A549 (cell line): Measurements from ENCODE around the gene CPNE1. TPM values are rescaled to one million over a fixed set of nuclear protein-coding genes. Genes with fewer than 3 reads are reported as not detected.

Source experiments
- ATAC-seq, 2 experiments: fragments of 200-7000 bp in 1 of 2; fragments of >200 bp in 1 of 2; cut with Nextera tagmentation in 1 of 2; cut with Tn5 transposase in 1 of 2; 3 replicates each; pipeline versions ENCODE4 v1.8.0 to v1.9.1; 2018 to 2020; ENCODE audit warnings: mild to moderate bottlenecking in 1 of 2, moderate library complexity in 1 of 2
- CTCF ChIA-PET: fragments of 300-600 bp; sonication (Branson Sonifier 250); formaldehyde crosslinking; extraction: SDS; loops from one replicate; lab custom pipeline; 2021; ENCODE audit warnings: antibody characterized with exemption, inconsistent platforms; lab: Yijun Ruan, JAX
- POLR2A ChIA-PET: fragments of 350-600 bp; formaldehyde crosslinking; extraction: SDS; loops from one replicate; lab custom pipeline; 2021; ENCODE audit warnings: antibody characterized with exemption, inconsistent platforms; lab: Yijun Ruan, JAX
- DNase-seq, 2 experiments: peaks; one replicate each; pipeline versions ENCODE4 v3.0.0 to v3.0.0-alpha.2; 2011 to 2016; ENCODE audit warnings: low read depth in 1 of 2, low spot score in 1 of 2
- FAIRE-seq: peaks from 2 replicates; lab custom pipeline; 2011; peaks lifted over from hg19 to GRCh38; lab: Jason Lieb, UNC
- H3K27ac ChIP-seq, 2 experiments: fragments of >200 bp; sonication (Bioruptor Twin); formaldehyde crosslinking; 3 replicates each; pipeline ENCODE4 v1.5.1; 2016 to 2017
- H3K4me1 ChIP-seq: fragments of >200 bp; sonication (Bioruptor Twin); formaldehyde crosslinking; 3 replicates; pipeline ENCODE4 v1.6.1; 2016
- H3K4me2 ChIP-seq: fragments of >200 bp; sonication (Bioruptor Twin); formaldehyde crosslinking; 3 replicates; pipeline ENCODE4 v1.6.1; 2016
- H3K4me3 ChIP-seq: fragments of >200 bp; sonication (Bioruptor Twin); formaldehyde crosslinking; 3 replicates; pipeline ENCODE4 v1.5.1; 2016
- H3K9me3 ChIP-seq: fragments of >200 bp; sonication (Bioruptor Twin); formaldehyde crosslinking; 3 replicates; pipeline ENCODE4 v1.6.1; 2016
- BHLHE40 ChIP-seq: IDR thresholded peaks from 2 replicates; pipeline ENCODE4 v1.6.1; 2012; ENCODE audit warnings: low read depth, low read length, inconsistent platforms
- CBX2 ChIP-seq: fragments of 200-600 bp; sonication (generic); IDR thresholded peaks from 2 replicates; pipeline ENCODE4 v1.6.1; 2016; ENCODE audit warnings: low read depth, mild to moderate bottlenecking, borderline replicate concordance
- CHD2 ChIP-seq: fragments of 150-350 bp; IDR thresholded peaks from 2 replicates; pipeline ENCODE4 v1.6.1; 2014; ENCODE audit warnings: low read length; ENCODE audit not compliant: partially characterized antibody
- EP300 ChIP-seq, 2 experiments: fragments of >200 bp; sonication (Bioruptor Twin); formaldehyde crosslinking; IDR thresholded peaks; 2 replicates in 1 of 2; 3 replicates in 1 of 2; pipeline ENCODE4 v1.6.1; 2016 to 2017
- ESRRA ChIP-seq: fragments of 150-350 bp; IDR thresholded peaks from 2 replicates; pipeline ENCODE4 v1.6.1; 2014; ENCODE audit warnings: mild to moderate bottlenecking, low read length, borderline replicate concordance
- FOSB ChIP-seq: fragments of 250-450 bp; sonication (Bioruptor Pico); IDR thresholded peaks from 2 replicates; pipeline ENCODE4 v1.5.0; 2020; ENCODE audit warnings: mild to moderate bottlenecking, moderate library complexity
- HDAC2 ChIP-seq: fragments of 200-600 bp; sonication (generic); IDR thresholded peaks from 2 replicates; pipeline ENCODE4 v1.6.1; 2016
- HEYL ChIP-seq: fragments of 250-450 bp; sonication (Bioruptor Pico); IDR thresholded peaks from 2 replicates; pipeline ENCODE4 v1.8.0; 2021; ENCODE audit warnings: mild to moderate bottlenecking, moderate library complexity
- HOXB13 ChIP-seq: fragments of 250-450 bp; sonication (Bioruptor Pico); IDR thresholded peaks from 2 replicates; pipeline ENCODE4 v1.5.0; 2020; ENCODE audit warnings: low read depth, mild to moderate bottlenecking, moderate library complexity
- JUN ChIP-seq, 2 experiments: fragments of >200 bp; sonication (Bioruptor Twin); formaldehyde crosslinking; IDR thresholded peaks; 2 replicates in 1 of 2; 3 replicates in 1 of 2; pipeline ENCODE4 v1.6.1; 2016 to 2017
- NFE2L2 ChIP-seq: fragments of 150-350 bp; conservative IDR thresholded peaks from 2 replicates; pipeline ENCODE4 v1.6.1; 2014; ENCODE audit warnings: low read length
- NPAS2 ChIP-seq: fragments of 250-450 bp; sonication (Bioruptor Pico); IDR thresholded peaks from 2 replicates; pipeline ENCODE4 v1.8.0; 2022; ENCODE audit warnings: mild to moderate bottlenecking, moderate library complexity, borderline replicate concordance
- NR3C1 ChIP-seq: fragments of >200 bp; sonication (Bioruptor Twin); formaldehyde crosslinking; IDR thresholded peaks from 3 replicates; pipeline ENCODE4 v1.6.1; 2017
- PHF8 ChIP-seq: fragments of 200-600 bp; sonication (generic); IDR thresholded peaks from 2 replicates; pipeline ENCODE4 v1.6.1; 2016; ENCODE audit warnings: low read depth, mild to moderate bottlenecking, antibody characterized with exemption, moderate library complexity, borderline replicate concordance
- POLR2A ChIP-seq: IDR thresholded peaks from 2 replicates; pipeline ENCODE4 v1.6.1; 2012; ENCODE audit warnings: mild to moderate bottlenecking, low read length
- RAD21 ChIP-seq, 2 experiments: fragments of >200 bp in 1 of 2; sonication (Bioruptor Twin) in 1 of 2; formaldehyde crosslinking in 1 of 2; IDR thresholded peaks in 1 of 2; conservative IDR thresholded peaks in 1 of 2; 2 replicates in 1 of 2; 3 replicates in 1 of 2; pipeline ENCODE4 v1.6.1; 2012 to 2018; ENCODE audit warnings: inconsistent platforms in 1 of 2
- RARB ChIP-seq: fragments of 250-450 bp; sonication (Bioruptor Pico); IDR thresholded peaks from 2 replicates; pipeline ENCODE4 v1.8.0; 2021; ENCODE audit warnings: mild to moderate bottlenecking, moderate library complexity
- RFX5 ChIP-seq: fragments of 450-650 bp; IDR thresholded peaks from 2 replicates; pipeline ENCODE4 v1.7.1; 2014; ENCODE audit warnings: antibody characterized with exemption, mild to moderate bottlenecking, moderate library complexity
- RNF2 ChIP-seq: fragments of 200-600 bp; sonication (generic); IDR thresholded peaks from 2 replicates; pipeline ENCODE4 v1.6.1; 2016; ENCODE audit warnings: low read depth, mild to moderate bottlenecking, antibody characterized with exemption, moderate library complexity, borderline replicate concordance
- ZC3H11A ChIP-seq: fragments of 450-650 bp; IDR thresholded peaks from 2 replicates; pipeline ENCODE4 v1.6.1; 2014; ENCODE audit warnings: antibody characterized with exemption, mild to moderate bottlenecking
- ZFP36 ChIP-seq: fragments of 450-650 bp; IDR thresholded peaks from 2 replicates; pipeline ENCODE4 v1.6.1; 2014; ENCODE audit warnings: borderline replicate concordance; ENCODE audit not compliant: partially characterized antibody
- ZNF302 ChIP-seq: fragments of 250-450 bp; sonication (Bioruptor Pico); IDR thresholded peaks from 2 replicates; pipeline ENCODE4 v1.9.0; 2021; ENCODE audit warnings: inconsistent platforms, mild to moderate bottlenecking, moderate library complexity
- ZSCAN20 ChIP-seq: fragments of 250-450 bp; sonication (Bioruptor Pico); IDR thresholded peaks from 2 replicates; pipeline ENCODE4 v1.8.0; 2022; ENCODE audit warnings: mild to moderate bottlenecking, moderate library complexity
- WGBS: methylation state at CpG from one replicate; pipeline ENCODE4 v1.1.6; 2017; ENCODE audit errors: missing lambda C conversion rate; 5-methylcytosine and 5-hydroxymethylcytosine counted together
- polyA plus RNA-seq, 4 experiments: library from polyadenylated mRNA; depleted of rRNA in 3 of 4; stranded (reverse); fragments of >200 nt; fragmentation: RNase III in 1 of 4; extraction: RNeasy Plus Mini Kit Qiagen cat#74134 plus additional on column Dnase treatment in 1 of 4; gene quantifications; 2 replicates in 3 of 4; 3 replicates in 1 of 4; pipeline ENCODE4 v1.2.3, GENCODE V29; 2011 to 2017
- TF ChIP-seq, protein P1 (sequence below): fragments of 450-650 bp; IDR thresholded peaks from 2 replicates; pipeline ENCODE4 v1.6.1; 2014; ENCODE audit warnings: antibody characterized with exemption
- TF ChIP-seq, protein P2 (sequence below): fragments of 200-600 bp; sonication (generic); IDR thresholded peaks from 2 replicates; pipeline ENCODE4 v1.6.1; 2016; ENCODE audit warnings: antibody characterized with exemption, mild to moderate bottlenecking, moderate library complexity
- TF ChIP-seq, protein P3 (sequence below): IDR thresholded peaks from 2 replicates; pipeline ENCODE4 v1.6.1; 2012
- TF ChIP-seq, protein P4 (sequence below): IDR thresholded peaks from 2 replicates; pipeline ENCODE4 v1.6.1; 2012; ENCODE audit warnings: low read depth, borderline replicate concordance
- TF ChIP-seq, protein P5 (sequence below): fragments of 250-450 bp; sonication (Bioruptor Pico); IDR thresholded peaks from 2 replicates; pipeline ENCODE4 v1.5.0; 2021; ENCODE audit warnings: mild to moderate bottlenecking, moderate library complexity, borderline replicate concordance
- TF ChIP-seq, protein P6 (sequence below): fragments of 250-450 bp; sonication (Bioruptor Pico); IDR thresholded peaks from 2 replicates; pipeline ENCODE4 v1.5.0; 2020; ENCODE audit warnings: low read depth, mild to moderate bottlenecking, moderate library complexity
- TF ChIP-seq, protein P7 (sequence below): IDR thresholded peaks from 2 replicates; pipeline ENCODE4 v1.6.1; 2012

The CPNE1 gene
- polyA plus RNA-seq, 2 of the 4 experiments (the other 2 are of a cell fraction), result 199 to 244 TPM

DNA sequence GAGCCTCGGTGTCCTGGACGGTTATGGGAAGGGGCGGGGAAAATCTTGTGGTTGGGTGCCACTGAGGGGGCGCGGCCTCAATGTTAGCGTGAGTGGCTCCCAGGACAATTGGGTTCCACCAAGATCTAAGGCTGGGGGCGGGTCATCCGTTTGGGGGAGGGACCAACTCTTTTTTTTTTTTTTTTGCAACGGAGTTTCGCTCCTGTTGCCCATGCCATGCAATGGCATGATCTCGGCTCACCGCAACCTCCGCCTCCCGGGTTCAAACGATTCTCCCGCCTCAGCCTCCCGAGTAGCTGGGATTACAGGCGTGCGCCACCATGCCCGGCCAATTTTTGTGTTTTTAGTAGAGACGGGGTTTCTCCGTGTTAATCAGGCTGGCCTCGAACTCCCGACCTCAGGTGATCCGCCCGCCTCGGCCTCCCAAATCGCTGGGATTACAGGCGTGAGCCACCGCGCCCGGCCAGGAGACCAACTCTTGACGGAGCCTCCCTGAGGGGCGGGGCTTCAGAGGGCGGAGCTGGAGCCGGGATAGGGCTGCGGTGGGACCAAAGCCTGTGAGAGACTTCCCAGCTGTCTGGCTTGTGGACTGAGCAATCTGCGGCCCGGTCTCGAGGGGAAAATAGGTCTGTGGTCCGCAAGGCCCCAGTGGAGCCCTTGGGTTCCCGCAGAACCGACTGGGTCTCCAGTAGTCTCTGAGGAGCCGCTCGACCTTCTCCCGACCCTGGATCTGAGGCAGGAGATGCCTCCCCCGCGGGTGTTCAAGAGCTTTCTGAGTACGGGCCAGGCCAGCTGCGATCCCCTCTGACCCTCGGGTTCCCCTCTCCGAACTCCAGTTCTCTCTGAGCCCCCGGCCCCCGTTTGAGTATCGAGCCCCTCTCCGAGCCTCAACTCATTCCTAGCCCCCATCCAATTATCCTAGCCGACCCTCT is 48.0 kb downstream of the CPNE1 start:
- Histone ChIP-seq H3K27ac (peak overlapping the region; percentile 80 to 90), H3K4me2 (peak overlapping the region; percentile 85), H3K4me3 (peak overlapping the region; percentile 61), H3K9me3 (no peaks in the 10 kb centered on the region), H3K4me1 (peaks cover 18% of the 10 kb centered on the region)
- CTCF ChIA-PET, result interaction anchor here (1.0 to 6.6 kb wide), 10 partner anchors 9 to 524 kb away, joined by 3 to 73 read pairs (median 6); partner anchors contain the start of gene TRPC4AP
- DNase-seq (peak; percentile 86 to 87), FAIRE-seq (no peak), ATAC-seq (peak; percentile 53 to 75)
- WGBS, result 3% methylated on average over 48 of the region's 57 CpGs
- POLR2A ChIA-PET, result interaction anchor here (0.5 to 4.2 kb wide), 15 partner anchors 13 to 520 kb away, joined by 3 to 51 read pairs (median 5); partner anchors contain the start of genes CEP250, CPNE1, ERGIC3 and NFS1
- TF ChIP-seq, protein P1, sequence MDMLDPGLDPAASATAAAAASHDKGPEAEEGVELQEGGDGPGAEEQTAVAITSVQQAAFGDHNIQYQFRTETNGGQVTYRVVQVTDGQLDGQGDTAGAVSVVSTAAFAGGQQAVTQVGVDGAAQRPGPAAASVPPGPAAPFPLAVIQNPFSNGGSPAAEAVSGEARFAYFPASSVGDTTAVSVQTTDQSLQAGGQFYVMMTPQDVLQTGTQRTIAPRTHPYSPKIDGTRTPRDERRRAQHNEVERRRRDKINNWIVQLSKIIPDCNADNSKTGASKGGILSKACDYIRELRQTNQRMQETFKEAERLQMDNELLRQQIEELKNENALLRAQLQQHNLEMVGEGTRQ, result no peak
- TF ChIP-seq JUN (IDR thresholded peaks at IDR 0.05) (0 out of 5 replicates have a peak, but pooled peaks of 1 of the 2 experiments have one; percentile 30), ZSCAN20 (CRISPR knock-in tag) (no peak), EP300 (IDR thresholded peaks at IDR 0.05) (no peak), CHD2 (no peak), PHF8 (peak; percentile 60; the same call in 1 of the 2 replicates), FOSB (CRISPR knock-in tag) (no peak), HOXB13 (CRISPR knock-in tag) (no peak), RFX5 (no peak), RAD21 (conservative IDR thresholded peaks at IDR 0.05 in 1 of 2, IDR thresholded peaks at IDR 0.05 in 1 of 2) (no peak), ZFP36 (no peak), HEYL (CRISPR knock-in tag) (no peak), HDAC2 (no peak), RNF2 (no peak), CBX2 (no peak), POLR2A (peak; percentile 44), NPAS2 (CRISPR knock-in tag) (no peak), ZC3H11A (no peak), RARB (no peak), ESRRA (no peak), BHLHE40 (no peak), NFE2L2 (no peak), ZNF302 (no peak), NR3C1 (no peak)
- TF ChIP-seq, protein P2, sequence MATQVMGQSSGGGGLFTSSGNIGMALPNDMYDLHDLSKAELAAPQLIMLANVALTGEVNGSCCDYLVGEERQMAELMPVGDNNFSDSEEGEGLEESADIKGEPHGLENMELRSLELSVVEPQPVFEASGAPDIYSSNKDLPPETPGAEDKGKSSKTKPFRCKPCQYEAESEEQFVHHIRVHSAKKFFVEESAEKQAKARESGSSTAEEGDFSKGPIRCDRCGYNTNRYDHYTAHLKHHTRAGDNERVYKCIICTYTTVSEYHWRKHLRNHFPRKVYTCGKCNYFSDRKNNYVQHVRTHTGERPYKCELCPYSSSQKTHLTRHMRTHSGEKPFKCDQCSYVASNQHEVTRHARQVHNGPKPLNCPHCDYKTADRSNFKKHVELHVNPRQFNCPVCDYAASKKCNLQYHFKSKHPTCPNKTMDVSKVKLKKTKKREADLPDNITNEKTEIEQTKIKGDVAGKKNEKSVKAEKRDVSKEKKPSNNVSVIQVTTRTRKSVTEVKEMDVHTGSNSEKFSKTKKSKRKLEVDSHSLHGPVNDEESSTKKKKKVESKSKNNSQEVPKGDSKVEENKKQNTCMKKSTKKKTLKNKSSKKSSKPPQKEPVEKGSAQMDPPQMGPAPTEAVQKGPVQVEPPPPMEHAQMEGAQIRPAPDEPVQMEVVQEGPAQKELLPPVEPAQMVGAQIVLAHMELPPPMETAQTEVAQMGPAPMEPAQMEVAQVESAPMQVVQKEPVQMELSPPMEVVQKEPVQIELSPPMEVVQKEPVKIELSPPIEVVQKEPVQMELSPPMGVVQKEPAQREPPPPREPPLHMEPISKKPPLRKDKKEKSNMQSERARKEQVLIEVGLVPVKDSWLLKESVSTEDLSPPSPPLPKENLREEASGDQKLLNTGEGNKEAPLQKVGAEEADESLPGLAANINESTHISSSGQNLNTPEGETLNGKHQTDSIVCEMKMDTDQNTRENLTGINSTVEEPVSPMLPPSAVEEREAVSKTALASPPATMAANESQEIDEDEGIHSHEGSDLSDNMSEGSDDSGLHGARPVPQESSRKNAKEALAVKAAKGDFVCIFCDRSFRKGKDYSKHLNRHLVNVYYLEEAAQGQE, result no peak
- TF ChIP-seq, protein P3, sequence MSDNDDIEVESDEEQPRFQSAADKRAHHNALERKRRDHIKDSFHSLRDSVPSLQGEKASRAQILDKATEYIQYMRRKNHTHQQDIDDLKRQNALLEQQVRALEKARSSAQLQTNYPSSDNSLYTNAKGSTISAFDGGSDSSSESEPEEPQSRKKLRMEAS, result peak; percentile 38; the same call in 1 of the 2 replicates
- TF ChIP-seq, protein P4, sequence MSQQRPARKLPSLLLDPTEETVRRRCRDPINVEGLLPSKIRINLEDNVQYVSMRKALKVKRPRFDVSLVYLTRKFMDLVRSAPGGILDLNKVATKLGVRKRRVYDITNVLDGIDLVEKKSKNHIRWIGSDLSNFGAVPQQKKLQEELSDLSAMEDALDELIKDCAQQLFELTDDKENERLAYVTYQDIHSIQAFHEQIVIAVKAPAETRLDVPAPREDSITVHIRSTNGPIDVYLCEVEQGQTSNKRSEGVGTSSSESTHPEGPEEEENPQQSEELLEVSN, result peak; percentile 43; the same call in 1 of the 2 replicates
- TF ChIP-seq, protein P5, sequence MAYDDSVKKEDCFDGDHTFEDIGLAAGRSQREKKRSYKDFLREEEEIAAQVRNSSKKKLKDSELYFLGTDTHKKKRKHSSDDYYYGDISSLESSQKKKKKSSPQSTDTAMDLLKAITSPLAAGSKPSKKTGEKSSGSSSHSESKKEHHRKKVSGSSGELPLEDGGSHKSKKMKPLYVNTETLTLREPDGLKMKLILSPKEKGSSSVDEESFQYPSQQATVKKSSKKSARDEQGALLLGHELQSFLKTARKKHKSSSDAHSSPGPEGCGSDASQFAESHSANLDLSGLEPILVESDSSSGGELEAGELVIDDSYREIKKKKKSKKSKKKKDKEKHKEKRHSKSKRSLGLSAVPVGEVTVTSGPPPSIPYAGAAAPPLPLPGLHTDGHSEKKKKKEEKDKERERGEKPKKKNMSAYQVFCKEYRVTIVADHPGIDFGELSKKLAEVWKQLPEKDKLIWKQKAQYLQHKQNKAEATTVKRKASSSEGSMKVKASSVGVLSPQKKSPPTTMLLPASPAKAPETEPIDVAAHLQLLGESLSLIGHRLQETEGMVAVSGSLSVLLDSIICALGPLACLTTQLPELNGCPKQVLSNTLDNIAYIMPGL (CRISPR knock-in tag), result no peak
- TF ChIP-seq, protein P6, sequence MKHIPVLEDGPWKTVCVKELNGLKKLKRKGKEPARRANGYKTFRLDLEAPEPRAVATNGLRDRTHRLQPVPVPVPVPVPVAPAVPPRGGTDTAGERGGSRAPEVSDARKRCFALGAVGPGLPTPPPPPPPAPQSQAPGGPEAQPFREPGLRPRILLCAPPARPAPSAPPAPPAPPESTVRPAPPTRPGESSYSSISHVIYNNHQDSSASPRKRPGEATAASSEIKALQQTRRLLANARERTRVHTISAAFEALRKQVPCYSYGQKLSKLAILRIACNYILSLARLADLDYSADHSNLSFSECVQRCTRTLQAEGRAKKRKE, result 0 out of 2 replicates have a peak, but pooled peaks have one; percentile 22
- TF ChIP-seq, protein P7, sequence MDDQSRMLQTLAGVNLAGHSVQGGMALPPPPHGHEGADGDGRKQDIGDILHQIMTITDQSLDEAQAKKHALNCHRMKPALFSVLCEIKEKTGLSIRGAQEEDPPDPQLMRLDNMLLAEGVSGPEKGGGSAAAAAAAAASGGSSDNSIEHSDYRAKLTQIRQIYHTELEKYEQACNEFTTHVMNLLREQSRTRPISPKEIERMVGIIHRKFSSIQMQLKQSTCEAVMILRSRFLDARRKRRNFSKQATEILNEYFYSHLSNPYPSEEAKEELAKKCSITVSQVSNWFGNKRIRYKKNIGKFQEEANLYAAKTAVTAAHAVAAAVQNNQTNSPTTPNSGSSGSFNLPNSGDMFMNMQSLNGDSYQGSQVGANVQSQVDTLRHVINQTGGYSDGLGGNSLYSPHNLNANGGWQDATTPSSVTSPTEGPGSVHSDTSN, result no peak; the same call in 1 of the 2 replicates
